Pancreas (tissue), 10 donors: ENCODE data around the gene AGBL4. TPM values are rescaled to one million over a fixed set of nuclear protein-coding genes. Genes with fewer than 3 reads are reported as not detected.

Source experiments
- ATAC-seq, 4 donors: fragments of 200-7000 bp; cut with Tn5 transposase; one replicate each; pipeline versions ENCODE4 v1.8.0 to v1.9.1; 2020; ENCODE audit warnings: mild to moderate bottlenecking in 4 of 4, moderate library complexity in 4 of 4
- DNase-seq, 6 donors: peaks; one replicate each; pipeline ENCODE4 v3.0.0-alpha.2; 2020
- FAIRE-seq: peaks from 2 replicates; lab custom pipeline; 2012; peaks lifted over from hg19 to GRCh38; lab: Jason Lieb, UNC
- H3K27ac ChIP-seq, 4 donors: fragments of 200-600 bp; sonication (generic); 1 replicate in 3 of 4; 2 replicates in 1 of 4; pipeline versions ENCODE4 v1.5.0 to v1.8.0; 2020
- H3K27me3 ChIP-seq, 4 donors: fragments of 200-600 bp; one replicate each; pipeline ENCODE4 v1.8.0; 2021
- H3K36me3 ChIP-seq, 3 donors: fragments of 200-600 bp; sonication (generic) in 1 of 3; one replicate each; pipeline versions ENCODE4 v1.5.0 to v1.8.0; 2020 to 2021
- H3K4me1 ChIP-seq, 3 donors: fragments of 200-600 bp; one replicate each; pipeline ENCODE4 v1.8.0; 2021
- H3K4me3 ChIP-seq, 4 donors: fragments of 200-600 bp; sonication (generic) in 2 of 4; one replicate each; pipeline versions ENCODE4 v1.5.0 to v1.8.0; 2020 to 2021
- H3K9me3 ChIP-seq, 4 donors: fragments of 200-600 bp; one replicate each; pipeline ENCODE4 v1.8.0; 2021
- WGBS, 2 donors: extraction: QIAGEN DNeasy Blood & Tissue Kit; methylation state at CpG; one replicate each; pipeline ENCODE4 v1.1.7; 2013; 5-methylcytosine and 5-hydroxymethylcytosine counted together
- intact Hi-C, 3 donors: fragments of 100-400 bp; cut with DNase I; formaldehyde crosslinking; loops; one replicate each; pipeline versions ENCODE4 v1.11.1 to v1.14.2; 2022
- polyA plus RNA-seq, 2 donors: library from polyadenylated mRNA; stranded (reverse); fragments of 200-250 nt; gene quantifications; one replicate each; pipeline ENCODE4 v1.2.3, GENCODE V29; 2013
- total RNA-seq, 6 donors: library from RNA; stranded (reverse); fragmentation: NEBNext Ultra II Directional in 4 of 6; extraction: Animal tissue kit (Norgen Biotek cat#: 25700) in 4 of 6; gene quantifications; one replicate each; pipeline versions ENCODE4 v1.2.1 to v1.2.4, GENCODE V29; 2021 to 2023
- TF ChIP-seq, protein P1 (sequence below), 4 donors: fragments of 200-600 bp; sonication (generic) in 3 of 4; IDR thresholded peaks; one replicate each; pipeline versions ENCODE4 v1.5.0 to v1.8.0; 2021; ENCODE audit warnings: antibody characterized with exemption in 4 of 4
- donor health status: healthy with polysubstance abuse.
- donor health status: DM: no; HTN: no; CAD: no; lungs with moderate emphysema.
- donor health status: DM: no; HTN: no; CAD: no.
- donor health status: control.
- donor health status: control.
- donor health status: Bipolar disorder and iron deficiency.
- donor health status: DM: yes; HTN: yes; CAD: no.
- donor health status: DM: no; HTN: no; CAD: no.
- donor health status: DM: no; HTN: no; CAD: no.
- donor health status: DM: yes; HTN: yes; CAD: no.

The AGBL4 gene
- total and polyA plus RNA-seq, 8 donors: 0.15 to 1.2 (median 0.59) TPM

DNA sequence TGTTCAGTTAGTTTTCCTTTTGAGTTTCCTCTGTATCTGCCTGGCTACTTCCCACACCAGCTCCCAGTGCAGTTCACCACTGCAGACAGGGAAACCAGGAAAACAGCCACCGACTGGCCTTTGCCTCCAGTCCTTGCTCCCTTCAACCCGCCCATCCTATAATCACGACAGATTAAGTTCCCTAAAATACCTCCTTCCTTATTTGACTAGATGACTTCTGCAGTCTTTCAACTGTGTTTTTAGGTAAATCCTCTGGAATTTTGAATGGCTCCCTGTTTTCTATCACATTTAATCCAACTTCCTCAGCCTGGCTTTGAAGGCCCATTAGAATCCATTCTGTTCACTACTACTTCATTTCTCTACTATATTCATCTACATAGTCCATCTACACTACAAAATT, 1284.7 kb downstream of the AGBL4 start:
- TF ChIP-seq, protein P1, sequence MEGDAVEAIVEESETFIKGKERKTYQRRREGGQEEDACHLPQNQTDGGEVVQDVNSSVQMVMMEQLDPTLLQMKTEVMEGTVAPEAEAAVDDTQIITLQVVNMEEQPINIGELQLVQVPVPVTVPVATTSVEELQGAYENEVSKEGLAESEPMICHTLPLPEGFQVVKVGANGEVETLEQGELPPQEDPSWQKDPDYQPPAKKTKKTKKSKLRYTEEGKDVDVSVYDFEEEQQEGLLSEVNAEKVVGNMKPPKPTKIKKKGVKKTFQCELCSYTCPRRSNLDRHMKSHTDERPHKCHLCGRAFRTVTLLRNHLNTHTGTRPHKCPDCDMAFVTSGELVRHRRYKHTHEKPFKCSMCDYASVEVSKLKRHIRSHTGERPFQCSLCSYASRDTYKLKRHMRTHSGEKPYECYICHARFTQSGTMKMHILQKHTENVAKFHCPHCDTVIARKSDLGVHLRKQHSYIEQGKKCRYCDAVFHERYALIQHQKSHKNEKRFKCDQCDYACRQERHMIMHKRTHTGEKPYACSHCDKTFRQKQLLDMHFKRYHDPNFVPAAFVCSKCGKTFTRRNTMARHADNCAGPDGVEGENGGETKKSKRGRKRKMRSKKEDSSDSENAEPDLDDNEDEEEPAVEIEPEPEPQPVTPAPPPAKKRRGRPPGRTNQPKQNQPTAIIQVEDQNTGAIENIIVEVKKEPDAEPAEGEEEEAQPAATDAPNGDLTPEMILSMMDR (IDR thresholded peaks at IDR 0.05): no peak
- DNase-seq (no peak), FAIRE-seq (no peak), ATAC-seq (no peak)
- intact Hi-C loops: no loop called here
- Histone ChIP-seq H3K36me3 (peaks cover 0 to 10% (median 0%) of the 10 kb centered on the region in 3 donors), H3K9me3 (no peaks in the 10 kb centered on the region), H3K4me1 (no peaks in the 10 kb centered on the region), H3K27ac (no peak overlapping the region), H3K4me3 (no peak overlapping the region), H3K27me3 (no peaks in the 10 kb centered on the region)
- WGBS, 2 donors: 76 to 82% methylated on average over 3 of the region's 3 CpGs

DNA sequence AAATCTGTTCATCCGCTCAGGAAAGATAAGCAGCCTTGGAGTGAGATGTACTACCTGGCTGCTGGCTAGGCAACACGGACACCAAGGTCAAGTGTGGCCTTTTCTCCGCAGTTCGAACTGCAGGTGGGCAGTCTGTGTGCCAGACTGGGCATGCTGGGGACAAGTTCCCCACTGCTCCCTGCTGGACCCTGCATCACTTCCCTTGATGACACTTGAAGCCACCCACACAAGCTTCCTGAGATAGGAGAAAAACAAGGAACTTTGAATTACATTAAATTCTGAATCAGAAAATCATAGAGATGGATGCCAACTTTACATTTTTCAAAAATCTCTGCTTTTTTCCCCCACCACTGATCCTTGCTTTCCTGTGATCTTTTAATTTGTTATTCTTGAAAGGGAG, 1285.4 kb downstream of the AGBL4 start:
- intact Hi-C loops: no loop called here
- H3K4me3 ChIP-seq: no peak overlapping the region
- no peaks in the 10 kb centered on the region for H3K4me1 ChIP-seq
- no peaks in the 10 kb centered on the region for H3K27me3 ChIP-seq
- TF ChIP-seq, protein P1 (IDR thresholded peaks at IDR 0.05): no peak
- no peak overlapping the region for H3K27ac ChIP-seq
- FAIRE-seq: no peak
- DNase-seq: no peak
- peaks cover 0 to 17% (median 0%) of the 10 kb centered on the region in 3 donors for H3K36me3 ChIP-seq
- no peak for ATAC-seq
- H3K9me3 ChIP-seq: no peaks in the 10 kb centered on the region
- 65 to 72% methylated on average over 4 of the region's 4 CpGs for WGBS, 2 donors

DNA sequence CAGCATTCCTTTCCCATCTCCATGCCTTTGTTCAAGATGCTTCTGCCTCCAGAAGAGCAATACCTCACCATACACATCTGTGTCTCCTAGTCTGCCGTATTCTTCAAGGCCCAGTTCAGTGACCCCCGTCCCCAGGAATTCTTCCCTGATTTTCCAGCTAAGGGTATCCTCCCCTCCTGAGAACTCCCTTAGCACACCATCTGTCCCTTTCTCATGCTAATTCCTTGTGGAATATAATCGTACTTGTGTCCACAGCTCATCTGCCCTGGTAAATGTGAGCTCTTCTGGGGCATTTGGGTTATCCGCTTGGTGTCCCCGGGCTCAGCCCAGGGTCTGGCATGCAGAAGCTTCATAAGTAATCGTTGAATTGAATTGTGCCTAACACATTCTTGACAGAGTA, 1288.0 kb downstream of the AGBL4 start:
- intact Hi-C loops: no loop called here
- Histone ChIP-seq H3K27me3 (no peaks in the 10 kb centered on the region), H3K36me3 (peaks cover 0 to 24% (median 0%) of the 10 kb centered on the region in 3 donors), H3K27ac (no peak overlapping the region), H3K4me3 (no peak overlapping the region), H3K9me3 (no peaks in the 10 kb centered on the region), H3K4me1 (no peaks in the 10 kb centered on the region)
- DNase-seq: no peak
- WGBS, 2 donors: 86% methylated on average over 6 of the region's 6 CpGs
- no peak for FAIRE-seq
- no peak for ATAC-seq
- TF ChIP-seq, protein P1 (IDR thresholded peaks at IDR 0.05): no peak

DNA sequence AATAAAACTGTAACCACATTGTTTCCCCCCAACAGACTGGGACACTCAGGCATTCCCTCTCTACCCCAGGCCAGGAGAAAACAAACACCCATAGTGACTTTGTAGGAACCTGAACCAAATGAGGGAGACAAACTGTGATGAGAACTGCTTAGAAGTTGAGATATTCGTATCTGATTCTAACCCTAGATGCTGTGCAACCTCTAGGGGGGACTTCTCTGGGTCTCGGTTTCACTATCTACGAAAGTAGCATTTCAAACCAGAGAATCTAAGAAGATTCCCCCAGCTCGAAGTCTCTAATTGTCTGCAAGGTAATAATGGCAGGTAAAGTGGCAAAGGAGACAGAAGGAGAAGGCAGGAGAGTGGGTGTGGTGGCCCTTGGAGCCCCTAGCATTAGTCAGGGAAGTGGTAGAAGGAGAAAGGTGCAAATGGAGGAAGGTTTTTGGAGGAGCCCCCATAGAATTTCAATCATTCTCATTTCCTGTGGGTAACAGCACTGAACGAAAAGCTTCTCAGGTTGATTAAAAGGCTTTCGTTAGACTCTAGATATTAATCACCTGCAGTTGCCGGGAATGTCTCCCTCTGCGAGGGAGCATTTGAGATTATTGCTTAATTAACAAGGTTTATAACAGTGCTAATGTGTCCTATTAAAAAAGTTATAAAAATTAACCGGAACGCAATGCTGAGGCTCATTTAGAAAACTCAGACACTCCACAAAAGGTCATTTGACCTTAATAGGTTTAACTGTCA, 1293.4 kb downstream of the AGBL4 start:
- Histone ChIP-seq H3K27ac (no peak overlapping the region), H3K9me3 (no peaks in the 10 kb centered on the region), H3K4me3 (no peak overlapping the region), H3K36me3 (peaks cover 0 to 24% (median 0%) of the 10 kb centered on the region in 3 donors), H3K27me3 (no peaks in the 10 kb centered on the region), H3K4me1 (no peaks in the 10 kb centered on the region)
- ATAC-seq: no peak
- DNase-seq: no peak
- FAIRE-seq: no peak
- TF ChIP-seq, protein P1 (IDR thresholded peaks at IDR 0.05): no peak
- 77 to 81% methylated on average over 10 of the region's 10 CpGs for WGBS, 2 donors
- intact Hi-C loops: no loop called here

DNA sequence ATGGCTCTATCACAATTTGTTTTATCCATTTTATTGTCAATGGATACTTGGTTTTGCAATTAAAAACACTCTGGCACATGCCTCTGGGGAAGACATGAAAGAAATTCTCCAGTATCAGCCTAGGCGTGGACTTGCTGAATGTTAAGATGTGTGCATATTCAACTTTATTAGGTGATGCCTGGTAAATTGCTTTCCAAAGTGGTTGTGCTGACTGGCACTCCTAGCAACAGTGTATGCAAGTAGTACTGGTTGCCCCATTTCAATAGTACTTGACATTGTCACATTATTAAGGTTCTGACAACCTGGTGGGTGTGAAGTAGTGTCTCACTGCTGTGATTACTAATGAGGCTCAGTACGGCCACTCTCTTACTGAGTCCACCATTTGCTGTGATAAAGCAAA, 1295.2 kb downstream of the AGBL4 start:
- 87 to 92% methylated on average over 2 of the region's 2 CpGs for WGBS, 2 donors
- Histone ChIP-seq H3K27me3 (no peaks in the 10 kb centered on the region), H3K27ac (no peak overlapping the region), H3K36me3 (peaks cover 0 to 9% (median 0%) of the 10 kb centered on the region in 3 donors), H3K4me1 (no peaks in the 10 kb centered on the region), H3K4me3 (no peak overlapping the region), H3K9me3 (no peaks in the 10 kb centered on the region)
- ATAC-seq: no peak
- TF ChIP-seq, protein P1 (IDR thresholded peaks at IDR 0.05): no peak
- DNase-seq: no peak
- intact Hi-C loops: no loop called here
- no peak for FAIRE-seq
